NCI-H748 treated with DMSO at 0.1 percent for 48 hours (cell line): ENCODE results near the gene CLDN3.
"Not testable (repeated sequence)": the region's sequence is repeated elsewhere in the genome, so short reads cannot be mapped to it uniquely, and the experiment has no call there.

Experiments
- DNase-seq: peaks from one replicate; lab custom pipeline; 2025; lab: John Stamatoyannopoulos, UW

Gene CLDN3, protein sequence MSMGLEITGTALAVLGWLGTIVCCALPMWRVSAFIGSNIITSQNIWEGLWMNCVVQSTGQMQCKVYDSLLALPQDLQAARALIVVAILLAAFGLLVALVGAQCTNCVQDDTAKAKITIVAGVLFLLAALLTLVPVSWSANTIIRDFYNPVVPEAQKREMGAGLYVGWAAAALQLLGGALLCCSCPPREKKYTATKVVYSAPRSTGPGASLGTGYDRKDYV

GRCh38 chr7:73770002-73770859 is at the start of gene CLDN3:
TSS of gene CLDN3 (minus strand) at chr7:73770270. CDS start at chr7:73770049, 221 bp downstream.
- peak; percentile 87 for DNase-seq

DNA sequence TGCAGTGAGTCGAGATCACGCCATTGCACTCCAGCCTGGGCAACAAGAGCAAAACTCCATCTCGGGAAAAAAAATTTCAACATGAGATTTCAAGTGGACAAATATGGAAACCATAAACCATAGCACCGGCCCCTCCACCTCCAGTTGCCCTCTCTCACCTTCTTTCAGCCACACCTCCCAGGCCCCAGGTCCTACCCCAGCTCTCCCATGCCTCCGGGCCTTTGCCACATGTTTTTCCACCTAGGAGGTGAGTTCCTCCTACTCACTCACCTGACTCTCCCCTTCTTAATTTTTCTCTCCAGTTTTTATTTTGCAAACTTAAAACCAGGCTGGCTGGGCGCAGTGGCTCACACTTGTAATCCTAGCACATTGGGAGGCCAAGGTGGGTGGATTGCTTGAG is 47.1 kb upstream of the CLDN3 start:
- DNase-seq = no peak

GRCh38 chr7:73815436-73815835 is 45.4 kb upstream of the CLDN3 start:
- DNase-seq = no peak

GRCh38 chr7:73812996-73813395 is 42.9 kb upstream of the CLDN3 start:
- no peak for DNase-seq

DNA sequence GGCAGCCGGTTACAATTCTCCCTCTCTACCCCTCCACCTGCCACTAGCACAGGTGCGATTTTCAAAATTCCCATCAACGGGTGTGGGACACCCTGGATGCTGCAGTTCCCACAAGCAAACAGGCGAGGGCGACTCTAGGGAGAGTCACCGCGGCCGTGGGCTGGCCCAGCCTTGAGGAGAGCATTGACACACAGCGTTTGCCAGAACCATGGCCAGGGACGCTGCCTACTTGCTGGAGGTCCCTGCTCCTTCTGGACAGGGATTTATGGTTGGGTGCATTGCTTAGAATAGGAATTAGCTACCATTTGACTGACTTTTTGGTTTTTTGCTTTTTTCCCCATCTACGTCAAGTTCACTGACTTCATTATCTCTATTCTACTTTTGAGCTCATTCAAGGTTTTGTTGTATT is 41.7 kb upstream of the CLDN3 start:
- DNase-seq = peak; percentile 36

DNA sequence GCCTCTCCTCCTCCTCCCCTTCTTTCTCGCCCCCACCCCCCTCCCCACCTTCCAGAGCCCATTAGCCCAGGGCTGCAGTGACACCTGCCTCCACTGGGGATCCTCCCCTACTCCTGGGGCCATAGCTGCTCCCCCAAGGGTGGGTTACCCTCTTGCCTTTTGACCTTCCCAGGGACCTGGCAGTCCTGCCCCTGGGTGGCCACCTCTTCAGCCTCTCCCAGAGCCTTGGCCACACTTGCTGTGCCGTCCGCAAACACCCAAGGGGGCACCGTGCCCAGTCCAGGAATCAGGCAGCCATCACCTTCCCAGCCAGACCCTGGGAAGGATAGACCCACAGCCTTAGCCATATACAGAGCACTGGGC is 40.9 kb upstream of the CLDN3 start:
- no peak for DNase-seq

DNA sequence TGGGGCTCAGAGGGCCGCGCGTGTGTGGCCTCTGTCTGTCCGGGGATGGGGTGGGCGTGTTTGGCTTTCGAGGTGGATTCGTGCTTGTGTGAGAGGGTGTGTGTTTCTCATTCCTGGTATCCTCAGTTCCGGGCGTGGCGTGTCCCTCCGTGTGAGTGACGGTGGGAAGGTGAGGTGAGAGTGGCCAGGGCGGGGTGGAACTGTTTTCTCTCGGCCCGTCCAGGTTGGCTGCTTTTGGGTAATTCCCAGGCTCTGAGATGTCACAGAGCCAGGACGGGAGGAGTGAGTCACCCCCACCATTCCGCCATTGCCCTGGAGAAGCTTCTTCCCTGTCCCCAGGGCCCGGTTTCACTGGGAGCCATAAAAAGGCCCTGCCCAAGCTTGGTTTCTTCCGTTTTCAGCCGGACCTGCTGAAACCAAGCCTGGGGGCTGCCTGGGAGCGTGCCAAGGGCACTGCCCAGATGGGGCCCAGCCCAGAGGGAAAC is 39.4 kb upstream of the CLDN3 start:
- DNase-seq = no peak

DNA sequence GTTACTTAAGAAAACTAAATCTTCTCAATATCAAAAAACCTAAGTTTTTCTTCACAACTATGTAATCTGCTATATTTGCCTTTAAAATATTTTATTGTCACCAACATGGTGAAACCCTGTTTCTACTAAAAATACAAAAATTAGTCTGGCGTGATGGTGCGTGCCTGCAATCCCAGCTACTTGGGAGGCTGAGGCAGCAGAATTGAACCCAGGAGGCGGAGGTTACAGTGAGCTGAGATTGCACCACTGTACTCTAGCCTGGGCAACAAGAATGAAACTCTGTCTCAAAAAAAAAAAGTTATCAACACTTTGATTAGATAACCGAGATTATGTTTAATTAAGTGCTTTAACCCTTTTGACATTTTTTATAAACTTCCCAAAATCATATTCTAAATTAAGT is 32.4 kb upstream of the CLDN3 start:
- no peak for DNase-seq

DNA sequence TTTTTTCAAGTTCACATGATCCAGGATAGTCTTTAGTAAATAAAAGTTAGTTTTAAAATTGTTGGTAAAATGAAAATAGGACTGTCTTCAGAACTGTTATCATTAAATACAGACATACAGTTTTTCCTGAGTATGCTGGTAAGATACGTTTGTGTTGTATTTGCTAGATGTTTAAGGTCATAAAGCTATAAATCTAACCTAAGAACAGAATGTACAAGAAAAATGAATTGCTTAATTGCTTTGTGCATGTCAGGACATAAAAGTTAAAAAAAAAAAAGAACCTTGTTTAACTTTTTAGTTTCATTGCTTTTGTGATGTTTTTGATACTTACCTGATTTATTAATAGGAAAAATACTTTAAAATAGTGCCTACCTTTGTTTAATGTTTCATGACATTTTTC is 31.5 kb upstream of the CLDN3 start:
- DNase-seq = no peak

DNA sequence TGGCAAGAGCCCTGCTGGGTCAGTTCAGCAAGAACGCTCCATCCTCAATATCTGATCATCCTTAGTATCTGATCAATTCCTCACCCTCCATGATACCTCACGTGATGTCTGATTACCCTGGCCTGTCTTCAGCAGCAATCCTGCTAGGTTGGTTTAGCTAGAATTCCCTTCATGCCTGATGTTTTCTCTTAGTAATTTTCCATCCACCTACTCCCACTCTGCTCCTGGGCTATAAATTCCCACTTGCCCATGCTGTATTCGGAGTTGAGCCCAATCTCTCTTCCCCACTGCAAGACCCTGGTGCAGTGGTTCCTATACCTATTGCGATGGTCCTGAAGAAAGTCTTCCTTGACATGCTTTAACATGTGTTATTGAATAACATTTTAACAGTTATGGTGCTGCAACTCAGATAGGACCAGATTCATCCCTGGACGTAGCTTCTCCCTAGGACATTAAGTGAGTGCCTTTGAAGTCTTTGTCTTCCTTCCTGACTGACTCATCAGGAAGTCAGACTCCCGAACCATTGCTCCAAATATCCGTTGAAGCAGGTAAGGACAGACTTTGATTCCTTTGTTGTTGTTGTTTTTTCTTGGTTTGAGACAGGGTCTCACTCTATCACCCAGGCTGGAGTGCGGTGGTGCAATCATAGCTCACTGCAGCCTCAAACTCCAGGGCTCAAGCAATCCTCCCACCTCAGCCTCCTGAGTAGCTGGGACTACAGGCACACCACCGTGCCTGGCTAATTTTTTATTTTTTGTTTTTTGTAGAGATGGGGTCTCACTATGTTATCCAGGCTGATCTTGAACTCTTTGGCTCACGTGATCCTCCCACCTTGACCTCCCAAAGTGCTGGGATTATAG is 29.4 kb upstream of the CLDN3 start:
- no peak for DNase-seq

- not testable (repeated sequence) for DNase-seq
Measured at GRCh38 chr7:73797176-73797575, 27.1 kb upstream of the CLDN3 start.

- not testable (repeated sequence) for DNase-seq
Measured at GRCh38 chr7:73796656-73797055, 26.6 kb upstream of the CLDN3 start.

DNA sequence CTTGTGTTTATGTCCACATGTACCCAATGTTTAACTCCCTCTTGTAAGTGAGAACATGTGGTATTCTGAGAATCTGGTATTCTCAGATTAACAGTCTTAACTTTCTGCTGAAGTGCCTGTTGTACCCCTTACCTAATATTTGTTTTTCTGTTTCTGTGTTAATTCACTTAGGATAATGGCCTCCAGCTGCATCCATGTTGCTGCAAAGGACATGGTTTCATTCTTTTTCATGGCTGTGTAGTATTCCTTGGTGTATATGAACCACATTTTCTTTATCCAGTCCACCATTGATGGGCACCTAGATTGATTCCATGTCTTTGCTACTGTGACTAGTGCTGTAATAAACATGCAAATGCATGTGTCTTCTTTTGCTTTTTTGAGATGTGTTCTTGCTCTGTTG is 25.1 kb upstream of the CLDN3 start:
- not testable (repeated sequence) for DNase-seq

- not testable (repeated sequence) for DNase-seq
Measured at GRCh38 chr7:73791170-73791690, 21.2 kb upstream of the CLDN3 start.

GRCh38 chr7:73789051-73789450 is 19.0 kb upstream of the CLDN3 start:
- no peak for DNase-seq

GRCh38 chr7:73787786-73788048 is 17.6 kb upstream of the CLDN3 start:
- DNase-seq = not testable (repeated sequence)

DNA sequence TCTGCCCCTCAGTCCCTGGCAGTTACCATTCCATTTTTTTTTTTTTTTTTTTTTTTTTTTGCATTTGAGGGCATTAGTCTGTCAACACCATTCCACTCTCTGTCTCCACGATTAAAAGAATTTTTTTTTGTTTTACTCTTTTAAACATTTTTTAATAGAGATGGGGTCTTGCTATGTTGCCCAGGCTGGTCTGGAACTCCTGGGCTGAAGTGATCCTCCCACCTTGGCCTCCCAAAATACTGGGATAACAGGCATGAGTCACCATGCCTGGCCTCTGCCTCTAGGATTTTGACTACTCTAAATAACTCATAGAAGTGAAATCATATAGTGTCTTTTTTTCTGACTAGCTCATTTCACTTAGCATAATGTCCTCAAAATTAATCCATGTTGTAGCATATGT is 16.5 kb upstream of the CLDN3 start:
- DNase-seq = no peak

DNA sequence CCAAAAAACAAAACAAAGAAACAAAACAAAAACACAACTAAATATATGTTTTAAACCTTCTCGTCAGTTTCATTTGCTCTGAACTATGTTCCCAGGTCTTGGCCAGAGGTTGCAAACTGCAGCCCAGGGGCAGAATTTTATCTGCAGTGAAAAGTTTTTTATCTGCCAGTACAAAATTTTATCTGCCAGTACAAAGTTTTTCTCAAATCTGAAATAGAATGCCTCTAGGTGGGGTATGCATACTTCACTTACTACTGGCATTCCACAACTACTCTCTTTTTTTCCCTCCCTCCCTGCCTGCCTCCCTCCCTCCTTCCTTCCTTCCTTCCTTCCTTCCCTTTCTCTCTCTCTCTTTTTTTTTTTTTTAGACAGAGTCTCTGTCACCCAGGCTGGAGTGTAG is 9.4 kb upstream of the CLDN3 start:
- DNase-seq = no peak

DNA sequence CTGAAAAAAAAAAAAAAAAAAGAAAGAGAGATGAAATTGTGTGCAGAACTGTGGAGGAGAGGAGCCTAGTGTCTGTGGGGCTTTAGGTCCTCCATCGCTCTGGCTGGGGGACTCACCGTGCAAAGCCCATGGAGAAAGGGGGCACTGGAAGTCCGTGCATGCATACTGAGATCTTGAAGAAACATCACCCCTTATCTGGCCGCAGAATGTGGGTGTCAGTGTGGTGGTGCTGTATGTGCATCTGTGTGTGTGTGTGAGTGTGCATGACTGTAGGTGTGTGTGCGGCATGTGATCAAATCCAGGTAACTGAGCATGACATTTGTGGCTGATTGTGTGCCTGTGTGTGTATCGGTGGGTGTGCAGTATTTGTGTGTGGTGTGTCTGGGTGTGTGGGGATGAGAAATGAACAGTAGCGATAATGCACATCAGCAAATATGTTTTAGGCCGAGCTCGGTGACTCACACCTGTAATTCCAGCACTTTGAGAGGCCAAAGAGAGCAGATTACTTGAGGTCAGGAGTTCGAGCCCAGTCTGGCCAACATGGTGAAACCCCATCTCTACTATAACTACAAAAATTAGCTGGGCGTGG is 8.8 kb upstream of the CLDN3 start:
- DNase-seq = no peak

DNA sequence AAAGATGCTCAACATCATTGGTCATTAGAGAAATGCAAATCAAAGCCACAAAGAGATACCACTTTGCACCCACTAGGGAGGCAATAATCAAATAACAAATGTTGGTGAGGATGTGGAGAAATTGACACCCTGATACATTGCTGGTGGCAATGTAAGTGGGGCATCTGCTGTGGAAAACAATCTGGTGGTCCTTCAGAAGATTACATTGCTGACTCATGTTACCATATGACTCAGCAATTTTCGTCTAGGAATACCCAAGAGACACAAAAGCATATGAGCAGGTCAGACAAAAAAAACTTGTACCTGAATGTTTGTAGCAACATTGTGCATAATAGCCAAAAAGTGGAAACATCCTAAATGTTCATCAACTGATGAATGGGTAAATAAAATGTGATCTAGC is 4.9 kb upstream of the CLDN3 start:
- DNase-seq = no peak

DNA sequence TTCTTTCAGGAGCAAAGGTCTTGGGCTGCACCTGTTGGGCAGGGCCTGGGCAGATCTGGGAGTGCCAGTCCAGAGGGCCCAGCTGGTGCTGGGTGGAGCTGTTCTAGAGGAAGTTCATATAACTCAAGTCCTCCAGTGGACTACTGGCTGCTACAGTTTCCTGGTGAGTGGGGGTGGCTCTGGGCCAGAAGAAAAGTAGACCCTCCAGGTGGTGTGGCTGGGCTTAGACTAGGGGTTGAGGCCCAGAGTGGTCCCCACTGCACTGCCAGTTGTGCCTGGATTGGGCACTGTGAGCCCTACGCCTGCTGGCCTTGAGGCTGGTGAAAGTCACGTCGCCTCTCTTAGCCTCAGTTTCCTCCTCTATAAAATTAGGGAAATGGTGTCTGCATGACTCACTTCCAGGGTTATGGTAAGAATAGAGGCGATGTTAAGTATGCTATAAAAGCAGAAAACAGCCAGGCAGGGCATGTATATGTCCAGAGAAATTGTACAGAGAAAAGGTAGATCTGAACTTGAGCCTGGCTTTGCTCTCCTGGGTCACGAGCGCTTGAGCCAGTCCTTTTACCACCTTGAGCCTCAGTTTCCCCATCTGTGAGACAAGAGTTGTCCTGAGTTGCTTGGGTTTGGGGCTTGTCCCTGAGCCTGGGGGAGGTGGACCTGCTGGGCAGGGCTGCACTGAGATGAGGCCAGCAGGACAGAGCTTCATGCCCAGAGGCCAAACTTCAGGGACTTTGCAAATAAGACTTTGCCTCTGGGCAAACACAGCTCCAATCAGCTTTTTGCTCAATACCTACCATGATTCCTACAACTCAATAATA is 3.8 kb upstream of the CLDN3 start:
- no peak for DNase-seq
